BE2C (cell line): ENCODE results near the gene TTLL3.

Experiments used
- DNase-seq: peaks from one replicate; pipeline ENCODE4 v3.0.0-alpha.2; 2020
- H3K27me3 ChIP-seq: fragments of 250-450 bp; sonication (Bioruptor Pico); 2 replicates; pipeline ENCODE4 v1.5.1; 2020; ENCODE audit warnings: mild to moderate bottlenecking
- H3K36me3 ChIP-seq: fragments of 250-450 bp; sonication (Bioruptor Pico); 2 replicates; pipeline ENCODE4 v1.5.1; 2020; ENCODE audit warnings: mild to moderate bottlenecking
- H3K4me1 ChIP-seq: fragments of 250-450 bp; sonication (Bioruptor Pico); 2 replicates; pipeline ENCODE4 v1.5.1; 2020
- H3K4me3 ChIP-seq: 2 replicates; pipeline ENCODE4 v1.5.1; 2011; ENCODE audit warnings: low read depth, low read length
- H3K9me3 ChIP-seq: fragments of 250-450 bp; sonication (Bioruptor Pico); 2 replicates; pipeline ENCODE4 v1.5.1; 2020
- CTCF ChIP-seq: IDR thresholded peaks from 2 replicates; pipeline ENCODE4 v1.5.1; 2012; ENCODE audit warnings: mild to moderate bottlenecking, low read depth, low read length

TTLL3 gene

GRCh38 chr3:9806688-9807589 lies 3.1 kb upstream of the TTLL3 start:
- Histone ChIP-seq H3K27me3 (no peaks in the 10 kb centered on the region), H3K4me3 (no peak overlapping the region), H3K36me3 (peaks cover 12% of the 10 kb centered on the region), H3K4me1 (no peaks in the 10 kb centered on the region), H3K9me3 (no peaks in the 10 kb centered on the region)
- no peak for DNase-seq
- no peak for TF ChIP-seq CTCF

GRCh38 chr3:9807981-9808344 lies 2.1 kb upstream of the TTLL3 start:
- TF ChIP-seq CTCF = no peak
- no peak for DNase-seq
- H3K4me1 ChIP-seq = no peaks in the 10 kb centered on the region
- no peaks in the 10 kb centered on the region for H3K9me3 ChIP-seq
- H3K36me3 ChIP-seq = peaks cover 12% of the 10 kb centered on the region
- H3K27me3 ChIP-seq = no peaks in the 10 kb centered on the region
- H3K4me3 ChIP-seq = no peak overlapping the region

GRCh38 chr3:9808345-9809037 lies 1.6 kb upstream of the TTLL3 start:
- Histone ChIP-seq H3K4me1 (no peaks in the 10 kb centered on the region), H3K9me3 (no peaks in the 10 kb centered on the region), H3K36me3 (peaks cover 12% of the 10 kb centered on the region), H3K27me3 (no peaks in the 10 kb centered on the region), H3K4me3 (no peak overlapping the region)
- peak; percentile 40 for DNase-seq
- TF ChIP-seq CTCF = peak; percentile 41

- no peak for DNase-seq
- peak overlapping the region; percentile 56 for H3K4me3 ChIP-seq
- H3K27me3 ChIP-seq = no peaks in the 10 kb centered on the region
- no peaks in the 10 kb centered on the region for H3K9me3 ChIP-seq
- peaks cover 5% of the 10 kb centered on the region for H3K36me3 ChIP-seq
- no peaks in the 10 kb centered on the region for H3K4me1 ChIP-seq
- TF ChIP-seq CTCF = no peak
Observed at GRCh38 chr3:9809239-9809614, 835 bp upstream of the TTLL3 start.

GRCh38 chr3:9810433-9810770 lies 340 bp downstream of the TTLL3 start:
- H3K27me3 ChIP-seq = no peaks in the 10 kb centered on the region
- H3K9me3 ChIP-seq = no peaks in the 10 kb centered on the region
- no peak for TF ChIP-seq CTCF
- no peaks in the 10 kb centered on the region for H3K4me1 ChIP-seq
- DNase-seq = no peak
- no peaks in the 10 kb centered on the region for H3K36me3 ChIP-seq
- H3K4me3 ChIP-seq = peak overlapping the region; percentile 56

GRCh38 chr3:9810846-9811245 lies 784 bp downstream of the TTLL3 start:
- no peaks in the 10 kb centered on the region for H3K36me3 ChIP-seq
- no peak for DNase-seq
- H3K27me3 ChIP-seq = no peaks in the 10 kb centered on the region
- no peaks in the 10 kb centered on the region for H3K9me3 ChIP-seq
- no peak overlapping the region for H3K4me3 ChIP-seq
- no peak for TF ChIP-seq CTCF
- H3K4me1 ChIP-seq = no peaks in the 10 kb centered on the region
